ENCODE measurements around the gene OGFR.

DNA sequence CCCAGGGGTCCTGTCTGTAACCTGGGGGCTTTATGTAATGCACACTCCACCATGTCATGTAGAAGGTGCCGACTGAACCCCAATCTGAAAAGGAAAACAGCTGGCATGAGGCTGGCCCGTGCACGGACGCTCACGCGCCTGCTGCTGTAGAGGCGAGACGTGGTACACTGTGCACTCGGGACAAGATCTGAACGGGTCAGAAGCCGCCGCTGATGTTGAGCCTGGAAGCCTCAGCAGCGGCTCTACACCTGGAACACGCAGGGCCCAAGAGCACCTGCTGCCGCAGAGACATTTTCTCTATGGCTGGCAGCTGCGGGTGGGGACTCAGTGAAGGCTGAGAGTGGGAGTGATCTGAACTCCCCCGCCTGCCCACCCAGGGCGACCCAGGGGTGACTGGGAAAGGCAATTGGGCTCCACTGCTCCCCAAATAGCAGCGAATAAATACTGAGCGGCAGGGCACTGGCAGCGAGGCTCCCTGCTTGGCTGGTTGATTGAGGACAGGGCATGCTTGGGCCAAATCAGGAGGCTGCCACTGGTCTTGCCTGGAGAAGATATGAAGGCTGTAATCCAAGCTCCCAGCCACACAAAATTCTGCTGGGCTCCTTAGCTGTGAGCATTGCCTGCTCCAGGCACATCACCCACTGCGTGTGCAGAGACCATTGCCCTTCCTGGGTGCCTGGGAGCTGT, 2.5 kb upstream of the OGFR start:
- TF ChIP-seq, protein P1, sequence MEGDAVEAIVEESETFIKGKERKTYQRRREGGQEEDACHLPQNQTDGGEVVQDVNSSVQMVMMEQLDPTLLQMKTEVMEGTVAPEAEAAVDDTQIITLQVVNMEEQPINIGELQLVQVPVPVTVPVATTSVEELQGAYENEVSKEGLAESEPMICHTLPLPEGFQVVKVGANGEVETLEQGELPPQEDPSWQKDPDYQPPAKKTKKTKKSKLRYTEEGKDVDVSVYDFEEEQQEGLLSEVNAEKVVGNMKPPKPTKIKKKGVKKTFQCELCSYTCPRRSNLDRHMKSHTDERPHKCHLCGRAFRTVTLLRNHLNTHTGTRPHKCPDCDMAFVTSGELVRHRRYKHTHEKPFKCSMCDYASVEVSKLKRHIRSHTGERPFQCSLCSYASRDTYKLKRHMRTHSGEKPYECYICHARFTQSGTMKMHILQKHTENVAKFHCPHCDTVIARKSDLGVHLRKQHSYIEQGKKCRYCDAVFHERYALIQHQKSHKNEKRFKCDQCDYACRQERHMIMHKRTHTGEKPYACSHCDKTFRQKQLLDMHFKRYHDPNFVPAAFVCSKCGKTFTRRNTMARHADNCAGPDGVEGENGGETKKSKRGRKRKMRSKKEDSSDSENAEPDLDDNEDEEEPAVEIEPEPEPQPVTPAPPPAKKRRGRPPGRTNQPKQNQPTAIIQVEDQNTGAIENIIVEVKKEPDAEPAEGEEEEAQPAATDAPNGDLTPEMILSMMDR (IDR thresholded peaks at IDR 0.05; ENCODE audit: insufficient read depth, low read length, poor library complexity, severe bottlenecking): no peak
- no peak for TF ChIP-seq EZH2phosphoT487 (conservative IDR thresholded peaks at IDR 0.05; ENCODE audit: low read length)

Measured in SU-DHL-6 (cell line).